HG03135 (cell line): Measurements from ENCODE around the gene BEST3.

Experiments used
- ATAC-seq: cut with Tn5 transposase; IDR thresholded peaks from one replicate; pipeline ENCODE4 v1.9.1; 2021; ENCODE audit warnings: mild to moderate bottlenecking, moderate library complexity; ENCODE audit not compliant: unreplicated experiment

BEST3 gene

GRCh38 chr12:69655616-69656340 is 43.3 kb downstream of the BEST3 start:
- ATAC-seq = no peak

- ATAC-seq = no peak
These were observed 45.4 kb downstream of the BEST3 start for GRCh38 chr12:69653703-69654102.

GRCh38 chr12:69651922-69652321 is 47.2 kb downstream of the BEST3 start:
- ATAC-seq = no peak

- ATAC-seq = no peak
These were observed 49.6 kb downstream of the BEST3 start for GRCh38 chr12:69649529-69649928.

- no peak for ATAC-seq
These were observed 50.6 kb downstream of the BEST3 start for GRCh38 chr12:69648476-69648875.

GRCh38 chr12:69647178-69647577 is 51.9 kb downstream of the BEST3 start:
- ATAC-seq = no peak

GRCh38 chr12:69645031-69645430 is 54.1 kb downstream of the BEST3 start:
- ATAC-seq = no peak

GRCh38 chr12:69644511-69644910 is 54.6 kb downstream of the BEST3 start:
- no peak for ATAC-seq

- ATAC-seq = no peak
These were observed 56.6 kb downstream of the BEST3 start for GRCh38 chr12:69642531-69642930.

- no peak for ATAC-seq
These were observed 57.6 kb downstream of the BEST3 start for GRCh38 chr12:69641546-69641945.

- peak; percentile 77 for ATAC-seq
These were observed 59.6 kb downstream of the BEST3 start for GRCh38 chr12:69639400-69640016.

- ATAC-seq = no peak
These were observed 66.0 kb downstream of the BEST3 start for GRCh38 chr12:69633061-69633460.

GRCh38 chr12:69630191-69630590 is 68.9 kb downstream of the BEST3 start:
- ATAC-seq = no peak

GRCh38 chr12:69627501-69627900 is 71.6 kb downstream of the BEST3 start:
- no peak for ATAC-seq

GRCh38 chr12:69623970-69624369 is 75.1 kb downstream of the BEST3 start:
- no peak for ATAC-seq

GRCh38 chr12:69621551-69621950 is 77.6 kb downstream of the BEST3 start:
- no peak for ATAC-seq

- ATAC-seq = no peak
These were observed 78.2 kb downstream of the BEST3 start for GRCh38 chr12:69620921-69621320.

GRCh38 chr12:69620077-69620476 is 79.0 kb downstream of the BEST3 start:
- ATAC-seq = no peak

GRCh38 chr12:69619050-69619449 is 80.1 kb downstream of the BEST3 start:
- ATAC-seq = no peak

GRCh38 chr12:69616025-69616424 is 83.1 kb downstream of the BEST3 start:
- ATAC-seq = no peak

GRCh38 chr12:69613351-69613750 is 85.8 kb downstream of the BEST3 start:
- ATAC-seq = no peak

GRCh38 chr12:69610729-69611128 is 88.4 kb downstream of the BEST3 start, which contains the start of gene LRRC10:
LRRC10 (minus strand) TSS chr12:69610907; CDS start chr12:69610838, 69 bp downstream.
- no peak for ATAC-seq

GRCh38 chr12:69610126-69610525 is 89.0 kb downstream of the BEST3 start:
- ATAC-seq = no peak
